HG03135 (cell line): Measurements from ENCODE around the gene TUBA3E.
"Not testable (repeated sequence)": the region's sequence is repeated elsewhere in the genome, so short reads cannot be mapped to it uniquely, and the experiment has no call there.

ENCODE experiments used
- ATAC-seq: cut with Tn5 transposase; IDR thresholded peaks from one replicate; pipeline ENCODE4 v1.9.1; 2021; ENCODE audit warnings: mild to moderate bottlenecking, moderate library complexity; ENCODE audit not compliant: unreplicated experiment

Gene TUBA3E

DNA sequence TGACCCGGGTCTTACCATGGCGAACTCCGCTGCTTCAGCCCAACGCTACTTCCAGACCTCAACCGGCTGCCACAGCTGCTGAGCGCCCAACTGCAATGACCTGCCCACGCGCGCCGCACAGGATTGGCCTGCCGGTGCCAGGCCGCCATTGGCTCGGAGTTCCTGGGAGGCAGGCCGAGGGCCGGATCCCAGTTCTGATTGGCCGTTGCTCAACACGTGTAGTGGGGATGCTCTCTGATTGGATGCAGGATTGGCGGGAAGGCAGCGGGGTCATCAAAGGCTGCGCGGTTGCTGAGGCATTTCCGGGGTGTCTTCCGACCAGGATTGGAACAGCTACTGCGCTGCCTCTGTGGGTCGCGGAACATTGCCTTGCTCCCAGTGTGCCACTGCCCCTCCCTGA lies at the start of gene TUBA3E:
Gene TUBA3E, minus strand, starts transcription at position 97 of the 400 bp plus-strand sequence. Its CDS starts 79 bp downstream, at position 18.
- ATAC-seq = no peak

DNA sequence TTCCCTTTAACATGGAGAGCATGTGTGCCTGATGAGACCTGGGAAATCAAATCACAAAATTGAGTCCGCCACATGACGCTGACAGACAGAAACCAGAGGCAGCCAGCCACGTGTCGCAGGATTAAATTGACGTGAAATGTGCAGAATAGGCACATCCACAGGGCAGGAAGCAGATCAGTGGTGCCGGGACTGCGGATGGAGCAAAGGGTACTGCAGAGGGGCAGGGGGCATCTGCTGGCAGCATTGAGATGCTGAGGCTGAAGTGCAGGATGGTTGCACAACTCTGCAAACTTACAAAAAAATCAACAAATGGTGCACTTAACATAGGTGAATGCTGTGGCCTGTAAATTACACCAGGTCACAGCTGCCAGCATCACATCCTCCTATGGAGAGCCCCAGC lies 48.2 kb upstream of the TUBA3E start:
- no peak for ATAC-seq

DNA sequence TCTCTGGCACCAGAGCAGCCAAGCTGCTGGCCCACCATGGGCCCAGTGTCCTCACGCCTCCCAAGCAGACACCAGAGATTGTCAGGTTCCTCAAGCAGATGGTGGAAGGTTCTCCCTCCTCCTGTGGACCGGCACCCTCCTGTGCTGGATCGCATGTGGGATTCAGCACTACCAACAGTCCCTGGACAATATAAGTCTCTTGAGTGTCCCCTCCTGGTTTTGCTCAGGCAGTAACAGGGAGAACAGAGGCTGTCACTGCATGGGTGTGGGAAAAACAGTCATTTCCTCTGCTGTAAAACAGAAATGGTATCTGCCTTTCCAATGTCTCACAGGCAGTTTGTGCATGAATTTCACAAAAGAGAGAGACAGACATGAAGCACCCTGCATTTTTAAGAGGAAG lies 47.7 kb upstream of the TUBA3E start:
- no peak for ATAC-seq

DNA sequence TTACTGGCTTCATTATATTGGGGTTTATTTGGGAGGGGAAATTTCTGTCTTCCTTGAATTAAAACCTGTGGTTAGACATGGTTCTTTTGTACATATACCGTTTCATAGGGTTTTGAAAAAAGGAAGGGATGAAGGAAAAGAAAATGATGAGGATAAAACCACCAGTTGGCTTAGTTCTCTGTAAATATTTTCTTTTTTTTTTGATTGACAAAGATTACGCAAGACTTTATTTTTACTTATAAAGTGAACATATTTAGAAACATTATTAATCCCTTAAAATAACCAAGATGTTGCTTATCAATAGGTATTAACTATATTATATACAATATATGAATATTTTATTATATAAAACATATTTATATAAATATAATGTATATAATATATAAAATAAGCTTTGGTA lies 45.1 kb upstream of the TUBA3E start:
- no peak for ATAC-seq

DNA sequence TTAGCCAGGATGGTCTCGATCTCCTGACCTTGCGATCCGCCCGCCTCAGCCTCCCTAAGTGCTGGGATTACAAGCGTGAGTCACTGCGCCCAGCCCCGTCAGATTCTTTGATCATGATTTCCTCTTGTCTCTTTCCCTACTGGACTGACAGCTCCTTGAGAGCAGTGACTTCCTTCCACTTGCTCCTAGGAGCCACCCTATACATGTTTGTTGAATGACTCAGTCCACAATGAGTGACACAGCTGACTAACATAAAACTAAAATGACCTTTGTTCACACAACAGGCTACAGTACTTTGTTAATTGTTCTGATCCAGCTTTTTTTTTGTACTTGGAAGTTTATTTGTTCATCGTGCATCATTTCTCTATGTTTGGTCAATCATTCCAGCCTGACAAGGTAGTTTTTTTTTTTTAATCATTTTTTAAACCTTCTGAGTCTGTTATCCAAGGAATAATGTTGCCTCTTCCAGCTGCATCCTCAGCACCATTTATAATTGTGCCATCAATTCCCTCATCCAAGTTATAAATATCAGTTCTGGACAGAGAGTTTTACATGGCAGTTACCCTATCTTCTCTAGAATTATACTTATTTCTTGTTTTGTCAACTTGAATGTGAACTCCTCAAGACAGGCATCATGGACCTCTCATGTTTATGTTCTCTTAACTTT lies 42.9 kb upstream of the TUBA3E start:
- ATAC-seq = no peak

DNA sequence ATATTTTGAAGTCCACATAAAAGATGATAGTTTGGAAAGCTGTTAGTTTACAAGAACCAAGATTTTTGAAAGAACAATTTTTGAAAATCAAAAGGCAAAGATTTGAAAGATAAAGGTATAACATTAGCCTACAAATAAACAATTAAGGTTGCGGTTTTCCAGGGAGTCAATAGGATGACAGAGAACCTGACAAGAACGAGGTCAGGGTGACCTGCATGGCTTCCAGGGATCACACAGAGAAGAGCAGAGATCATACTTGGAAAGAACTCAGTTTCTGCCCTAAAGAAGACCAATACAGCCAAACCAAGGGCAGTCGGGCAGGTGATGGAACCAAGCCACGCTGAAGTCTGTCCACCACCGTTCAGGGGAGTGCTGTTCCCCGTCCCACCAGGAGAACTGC lies 41.3 kb upstream of the TUBA3E start:
- not testable (repeated sequence) for ATAC-seq

DNA sequence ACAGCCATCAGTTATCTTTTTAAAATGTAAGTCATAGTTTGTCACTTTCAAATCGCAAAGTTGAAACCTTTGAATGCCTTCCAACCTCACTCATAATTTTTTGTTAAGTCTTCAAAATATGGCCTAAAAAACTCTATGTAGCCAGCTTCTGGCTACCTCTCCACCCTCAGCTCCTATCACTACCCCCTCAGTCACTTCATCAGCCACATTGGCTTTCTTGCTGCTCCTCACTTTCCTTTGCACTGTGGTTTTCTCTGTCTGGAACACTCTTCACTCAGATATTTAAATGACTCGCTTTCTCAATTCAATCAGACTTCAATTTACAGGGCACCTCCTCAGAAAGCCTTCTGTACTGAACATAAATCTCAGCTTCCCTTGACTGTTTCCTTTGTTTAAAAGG lies 34.8 kb upstream of the TUBA3E start:
- not testable (repeated sequence) for ATAC-seq

DNA sequence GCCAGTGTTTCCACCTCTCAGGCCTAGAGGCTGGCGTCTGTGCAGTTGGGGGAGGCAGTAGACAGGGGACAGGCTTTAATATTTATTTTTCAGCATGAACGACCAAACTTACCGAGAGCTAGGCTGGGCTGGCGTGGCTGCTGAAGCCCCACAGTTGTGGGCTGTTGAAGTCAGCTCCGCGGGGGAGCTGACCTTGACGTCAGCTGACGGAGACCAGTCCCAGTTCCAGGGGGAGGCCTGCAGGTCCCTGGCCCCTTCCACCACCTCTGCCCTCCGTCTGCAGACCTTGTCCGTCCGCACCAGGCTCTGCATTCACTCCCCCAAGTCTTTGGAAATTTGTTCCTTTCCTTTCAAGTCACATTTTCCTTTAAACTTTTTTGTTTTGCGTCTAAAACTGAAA lies 33.4 kb upstream of the TUBA3E start:
- no peak for ATAC-seq

DNA sequence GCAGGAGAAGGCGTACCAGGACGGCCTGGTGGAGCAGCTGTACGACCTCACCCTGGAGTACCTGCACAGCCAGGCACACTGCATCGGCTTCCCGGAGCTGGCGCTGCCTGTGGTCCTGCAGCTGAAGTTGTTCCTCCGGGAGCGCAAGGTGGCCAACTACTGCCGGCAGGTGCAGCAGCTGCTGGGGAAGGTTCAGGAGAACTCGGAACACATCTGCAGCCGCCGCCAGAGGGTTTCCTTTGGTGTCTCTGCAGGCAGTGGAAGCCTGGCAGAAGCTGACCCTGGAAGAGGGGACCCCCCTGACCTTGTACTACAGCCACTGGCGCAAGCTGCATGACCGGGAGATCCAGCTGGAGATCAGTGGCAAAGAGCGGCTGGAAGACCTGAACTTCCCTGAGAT lies 32.7 kb upstream of the TUBA3E start:
- not testable (repeated sequence) for ATAC-seq

DNA sequence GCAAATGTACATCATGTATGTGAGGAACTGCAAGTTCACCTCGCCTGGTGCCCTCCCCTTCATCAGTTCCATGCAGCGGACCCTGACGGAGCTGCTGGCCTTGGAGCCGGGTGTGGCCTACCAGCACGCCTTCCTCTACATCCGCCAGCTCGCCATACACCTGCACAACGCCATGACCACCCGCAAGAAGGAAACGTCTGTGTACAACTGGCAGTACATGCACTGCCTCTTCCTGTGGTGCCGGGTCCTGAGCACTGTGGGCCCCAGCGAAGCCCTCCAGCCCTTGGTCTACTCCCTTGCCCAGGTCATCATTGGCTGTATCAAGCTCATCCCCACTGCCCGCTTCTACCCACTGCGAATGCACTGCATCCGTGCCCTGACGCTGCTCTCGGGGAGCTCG lies 32.1 kb upstream of the TUBA3E start:
- ATAC-seq = not testable (repeated sequence)

DNA sequence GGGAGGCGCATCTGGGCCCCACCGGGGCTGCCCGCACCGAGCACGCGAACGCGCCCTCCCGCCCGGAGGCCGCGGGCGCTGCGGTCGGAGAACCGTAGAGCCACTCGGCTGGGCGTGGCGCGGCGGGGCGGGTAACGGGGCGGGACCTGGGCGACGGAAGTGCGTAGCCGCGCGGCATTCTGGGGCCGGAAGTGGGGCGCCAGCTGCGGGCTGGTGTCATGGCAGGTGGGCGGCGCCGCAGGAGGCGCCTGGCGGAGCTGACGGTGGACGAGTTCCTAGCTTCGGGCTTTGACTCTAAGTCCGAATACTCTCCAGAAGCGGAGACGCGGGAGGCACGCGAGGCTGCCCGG lies 30.9 kb upstream of the TUBA3E start:
- ATAC-seq = not testable (repeated sequence)

DNA sequence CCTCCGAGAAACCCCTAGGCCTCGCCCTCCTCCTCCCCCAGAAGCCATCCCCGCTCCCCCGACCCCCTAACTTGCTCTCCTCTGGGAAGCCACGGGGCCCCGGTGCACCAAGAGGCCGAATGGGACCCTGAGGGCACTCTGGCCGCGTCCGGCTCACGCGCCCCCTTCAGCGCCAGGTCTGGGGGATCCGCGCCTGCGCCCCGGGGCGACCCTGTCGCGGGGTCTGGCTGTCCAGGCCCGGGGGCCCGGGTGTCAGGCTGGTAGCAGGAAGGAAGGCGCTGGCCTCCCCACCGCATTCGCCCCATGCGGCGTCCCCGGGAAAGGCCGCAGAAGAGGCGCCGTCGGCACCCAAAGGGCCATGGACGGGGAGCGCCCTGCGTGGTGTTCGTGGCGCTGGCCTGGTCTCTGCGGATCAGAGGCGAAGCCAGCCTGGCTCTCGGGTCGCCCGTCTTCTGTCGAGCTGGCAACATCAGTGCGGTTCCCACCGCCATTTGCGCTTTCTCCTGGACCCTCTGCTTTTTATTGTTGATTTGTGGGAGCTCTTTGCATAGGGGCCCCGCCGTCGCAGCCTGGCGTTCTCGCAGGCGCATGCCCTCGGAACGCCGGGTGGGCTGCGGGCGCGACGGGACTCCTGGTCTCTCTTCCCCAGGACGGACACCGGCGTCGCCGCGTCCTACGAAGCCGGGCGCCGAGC lies 30.4 kb upstream of the TUBA3E start:
- ATAC-seq = not testable (repeated sequence)

DNA sequence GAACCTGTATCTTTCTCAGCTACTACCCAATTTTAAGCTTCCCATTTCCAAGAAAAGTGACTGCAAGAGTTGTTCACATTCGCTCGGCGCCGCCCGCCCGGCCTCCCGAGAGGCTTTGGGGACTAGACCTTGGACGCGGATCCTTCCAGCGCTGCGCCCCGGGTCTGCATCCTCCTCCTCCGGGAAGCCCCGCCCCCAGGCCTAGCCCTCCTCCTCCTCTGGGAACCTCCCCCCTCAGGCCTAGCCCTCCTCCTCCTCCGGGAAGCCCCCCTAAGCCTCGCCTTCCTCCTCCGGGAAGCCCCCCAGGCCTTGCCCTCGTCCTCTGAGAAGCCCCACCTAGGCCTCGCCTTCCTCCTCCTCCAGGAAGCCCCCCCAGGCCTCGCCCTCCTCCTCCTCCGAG lies 29.8 kb upstream of the TUBA3E start:
- ATAC-seq = not testable (repeated sequence)

DNA sequence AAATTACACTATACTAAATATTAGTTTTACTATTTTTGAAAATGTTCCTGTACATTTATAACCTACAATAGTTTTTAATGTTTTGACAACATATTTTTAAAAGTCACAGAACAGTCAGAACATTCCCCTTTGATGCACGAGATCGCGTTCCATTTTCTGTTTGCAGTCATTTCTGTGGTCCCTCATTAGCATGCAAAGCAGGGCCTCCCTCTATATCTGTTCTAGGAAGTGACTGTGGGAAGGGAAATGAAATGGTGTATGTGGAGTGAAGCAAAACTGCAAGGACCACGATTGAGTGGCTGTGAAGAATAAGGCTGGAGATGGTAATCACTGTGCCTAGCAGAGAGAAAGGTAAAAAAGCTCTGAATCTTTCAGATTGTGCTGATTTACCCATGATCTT lies 24.3 kb upstream of the TUBA3E start:
- ATAC-seq = not testable (repeated sequence)

DNA sequence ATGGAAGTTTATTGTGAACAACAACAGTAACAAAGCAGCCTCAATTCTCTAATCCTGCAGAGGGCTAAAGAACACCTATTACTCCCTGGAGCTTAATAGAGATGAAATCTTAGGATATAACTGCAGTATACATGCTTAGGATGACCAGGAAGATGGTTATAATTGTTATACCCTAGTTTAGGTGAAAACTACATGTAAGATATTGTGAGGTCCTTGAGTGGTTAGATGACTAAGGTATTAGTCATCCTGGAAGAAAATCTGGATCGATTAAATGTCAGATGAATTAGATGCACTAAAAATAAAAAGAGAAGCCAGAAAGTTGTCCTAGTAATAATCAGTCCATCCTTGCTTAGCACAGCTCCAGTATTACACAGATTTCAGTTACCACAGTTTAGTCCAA lies 22.3 kb upstream of the TUBA3E start:
- ATAC-seq = not testable (repeated sequence)

DNA sequence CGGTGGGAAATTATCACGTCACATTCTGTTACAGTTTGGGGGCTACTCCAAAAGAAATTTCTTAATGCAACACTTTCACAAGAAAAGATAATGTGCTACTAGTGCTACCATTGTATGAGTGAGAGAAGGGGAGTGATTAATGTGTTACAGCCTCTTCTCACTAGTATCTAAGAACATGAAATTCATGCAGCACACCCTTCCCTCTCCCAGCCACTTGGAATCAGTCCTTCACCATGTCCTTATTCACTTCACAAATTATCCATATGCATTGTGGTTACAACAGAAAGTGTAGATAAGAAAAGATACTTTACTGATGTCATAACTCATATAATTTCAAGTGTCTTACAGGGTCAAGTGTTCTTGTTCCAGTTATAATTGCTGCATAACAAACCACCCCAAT lies 20.9 kb upstream of the TUBA3E start:
- ATAC-seq = not testable (repeated sequence)

DNA sequence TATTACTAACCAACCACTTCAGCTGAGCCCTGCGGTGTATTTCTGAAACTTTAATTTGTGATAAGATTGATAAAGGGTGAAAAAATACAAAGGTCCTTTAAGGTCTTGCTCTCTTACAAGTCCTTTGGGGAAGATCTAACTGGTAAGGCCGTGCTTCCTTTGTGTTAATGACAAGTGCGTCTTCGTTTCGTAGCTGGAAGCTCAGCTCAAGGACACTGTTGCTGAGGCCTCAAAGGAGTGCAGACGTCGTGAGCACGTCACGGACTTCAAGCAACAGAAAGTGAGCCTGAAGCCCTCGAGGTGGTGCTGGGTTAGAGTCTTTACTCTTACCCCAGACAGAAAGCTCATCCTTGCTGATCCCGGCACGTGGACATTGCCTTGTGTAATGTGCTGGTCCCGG lies 8.8 kb upstream of the TUBA3E start:
- not testable (repeated sequence) for ATAC-seq

DNA sequence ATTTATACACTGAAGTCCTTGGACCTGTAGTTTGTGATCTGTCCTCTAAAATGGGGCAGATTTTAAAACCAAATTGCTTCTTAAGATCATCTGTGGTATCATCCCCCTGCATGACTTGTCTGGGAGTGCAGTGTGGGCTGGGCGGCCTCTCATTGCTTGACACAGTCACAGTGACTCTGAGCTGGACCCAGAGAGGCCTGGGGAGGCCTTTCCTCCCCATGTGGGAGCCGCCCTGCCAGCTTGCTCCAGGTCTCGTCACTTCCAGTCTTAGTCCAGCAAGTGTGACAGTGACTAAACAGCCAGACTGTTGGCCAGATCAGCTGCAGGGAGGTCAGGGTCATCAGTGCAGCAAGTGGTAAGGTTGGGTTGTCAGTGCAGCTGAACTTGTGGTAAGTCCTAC lies 4.9 kb upstream of the TUBA3E start:
- ATAC-seq = not testable (repeated sequence)

DNA sequence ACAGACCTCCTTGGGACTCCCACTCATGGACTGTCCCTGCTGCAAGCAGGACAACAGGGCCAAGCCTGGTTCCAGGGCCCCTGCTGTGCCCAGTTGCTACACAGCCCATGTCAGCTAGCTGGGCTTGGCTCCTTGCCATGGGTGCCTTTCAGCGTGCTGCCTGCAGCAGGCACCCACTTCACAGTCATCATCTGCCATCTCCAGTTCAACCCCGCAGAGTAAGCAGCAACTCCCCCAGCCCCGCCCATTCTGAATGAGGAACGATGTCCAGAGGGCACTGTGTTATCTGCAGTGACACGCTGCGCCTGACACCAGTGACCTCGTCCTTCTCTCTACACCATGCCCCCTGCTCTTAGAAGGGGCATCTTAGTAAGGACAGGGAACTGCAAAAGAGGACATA lies 4.3 kb upstream of the TUBA3E start:
- not testable (repeated sequence) for ATAC-seq

DNA sequence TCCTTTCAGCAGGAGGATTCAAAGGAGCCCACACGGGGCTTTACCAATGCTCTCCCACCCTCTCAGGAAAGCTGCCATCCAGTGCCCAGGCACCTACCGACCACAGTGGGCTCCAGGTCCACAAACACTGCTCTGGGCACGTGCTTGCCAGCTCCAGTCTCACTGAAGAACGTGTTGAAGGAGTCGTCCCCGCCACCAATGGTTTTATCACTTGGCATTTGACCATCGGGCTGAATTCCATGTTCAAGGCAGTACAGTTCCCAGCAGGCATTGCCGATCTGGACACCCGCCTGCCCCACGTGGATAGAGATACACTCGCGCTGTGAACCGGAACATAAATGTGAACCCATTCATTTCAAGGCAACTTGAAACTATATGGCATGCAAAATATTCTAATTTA lies 2.2 kb downstream of the TUBA3E start:
- ATAC-seq = not testable (repeated sequence)

DNA sequence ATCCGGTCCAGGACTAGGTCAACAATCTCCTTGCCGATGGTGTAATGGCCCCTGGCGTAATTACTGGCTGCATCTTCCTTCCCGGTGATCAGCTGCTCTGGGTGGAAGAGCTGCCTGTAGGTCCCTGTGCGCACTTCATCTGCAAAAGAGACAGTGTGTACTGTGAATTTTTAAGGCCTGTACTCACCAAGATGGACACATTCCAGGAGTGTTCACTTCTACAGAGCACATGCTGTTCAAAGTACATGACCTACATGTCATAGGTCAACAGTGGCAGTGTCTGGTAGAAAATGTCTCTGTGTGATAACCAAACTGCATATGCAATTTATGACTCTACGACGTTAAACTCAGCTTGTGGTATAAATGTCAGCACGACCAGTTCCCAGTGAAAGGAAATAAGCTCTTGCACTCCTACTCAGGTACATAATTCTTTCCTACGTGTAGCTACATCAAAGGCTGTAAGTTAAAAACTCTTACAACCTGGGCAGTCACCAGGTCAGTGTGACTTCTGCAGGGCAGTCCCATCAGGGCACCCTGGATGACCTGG lies 3.1 kb downstream of the TUBA3E start:
- ATAC-seq = not testable (repeated sequence)

DNA sequence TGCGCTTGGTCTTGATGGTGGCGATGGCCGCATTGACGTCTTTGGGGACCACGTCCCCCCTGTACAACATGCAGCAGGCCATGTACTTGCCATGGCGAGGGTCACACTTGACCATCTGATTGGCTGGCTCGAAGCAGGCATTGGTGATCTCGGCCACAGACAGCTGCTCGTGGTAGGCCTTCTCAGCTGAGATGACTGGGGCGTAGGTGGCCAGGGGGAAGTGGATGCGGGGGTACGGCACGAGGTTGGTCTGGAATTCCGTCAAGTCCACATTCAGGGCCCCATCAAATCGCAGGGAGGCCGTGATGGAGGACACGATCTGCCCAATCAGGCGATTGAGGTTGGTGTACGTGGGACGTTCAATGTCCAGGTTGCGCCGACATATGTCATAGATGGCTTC lies 4.4 kb downstream of the TUBA3E start:
- ATAC-seq = not testable (repeated sequence)
